Osteocyte (in vitro differentiated cells): Measurements from ENCODE around the gene CUL9. TPM values are rescaled to one million over a fixed set of nuclear protein-coding genes. Genes with fewer than 3 reads are reported as not detected.

ENCODE experiments used
- total RNA-seq: library from RNA; stranded (reverse); gene quantifications from 2 replicates; pipeline ENCODE4 v1.2.1, GENCODE V29; 2021

Gene CUL9
- total RNA-seq, 1 donor from 2014 or later = 39.5 TPM

Other genes with a start within 250 kb of the CUL9 start
- gene GNMT, start 221.4 kb upstream of the CUL9 start, total RNA-seq = 0.44 and 0.97 TPM in 2 replicates
- gene PEX6, start 203.0 kb upstream of the CUL9 start, total RNA-seq = 27.1 and 27.3 TPM in 2 replicates
- 44.3 and 46.1 TPM in 2 replicates for gene PPP2R5D, start 197.6 kb upstream of the CUL9 start, total RNA-seq
- 66.2 and 67.8 TPM in 2 replicates for gene MEA1, start 168.2 kb upstream of the CUL9 start, total RNA-seq
- gene KLHDC3, start 167.9 kb upstream of the CUL9 start, total RNA-seq = 112 and 114 TPM in 2 replicates
- gene RRP36, start 160.6 kb upstream of the CUL9 start, total RNA-seq = 58.1 and 66.2 TPM in 2 replicates
- gene CUL7, start 128.3 kb upstream of the CUL9 start, total RNA-seq = 59.9 and 62.3 TPM in 2 replicates
- gene MRPL2, start 122.8 kb upstream of the CUL9 start, total RNA-seq = 50.7 and 55.2 TPM in 2 replicates
- gene KLC4, start 122.6 kb upstream of the CUL9 start, total RNA-seq = 39.0 and 44.5 TPM in 2 replicates
- gene PTK7, start 105.9 kb upstream of the CUL9 start, total RNA-seq = 183 and 189 TPM in 2 replicates
- 29.8 and 32.5 TPM in 2 replicates for gene SRF, start 10.9 kb upstream of the CUL9 start, total RNA-seq
- 27.2 and 35.6 TPM in 2 replicates for gene DNPH1, start 47.3 kb downstream of the CUL9 start, total RNA-seq
- gene TTBK1, start 61.3 kb downstream of the CUL9 start, total RNA-seq = 0.05 and 0.08 TPM in 2 replicates
- gene SLC22A7, start 116.1 kb downstream of the CUL9 start, total RNA-seq = not detected in 2 replicates
- gene CRIP3, start 126.6 kb downstream of the CUL9 start, total RNA-seq = 1.4 and 1.8 TPM in 2 replicates
- 25.1 and 26.0 TPM in 2 replicates for gene ZNF318, start 187.5 kb downstream of the CUL9 start, total RNA-seq
- 40.1 and 42.8 TPM in 2 replicates for gene ABCC10, start 245.3 kb downstream of the CUL9 start, total RNA-seq